GM12878 (cell line): ENCODE results near the gene SCARF2. TPM values are rescaled to one million over a fixed set of nuclear protein-coding genes. Genes with fewer than 3 reads are reported as not detected.

Experiments used
- ATAC-seq: fragments of 200-7000 bp; cut with Tn5 transposase; 3 replicates; pipeline ENCODE4 v1.9.1; 2020; ENCODE audit warnings: mild to moderate bottlenecking, moderate library complexity
- BruUV-seq: library from RNA; stranded (reverse); fragments of 400-500 nt; replicated peaks from 2 replicates; lab custom pipeline; 2021; lab: Mats Ljungman, UMichigan
- CTCF ChIA-PET: fragments of 300-600 bp; sonication (Branson Sonifier 250); formaldehyde crosslinking; extraction: SDS; loops from one replicate; lab custom pipeline; 2021; ENCODE audit warnings: inconsistent platforms; lab: Yijun Ruan, JAX
- POLR2A ChIA-PET: fragments of 350-600 bp; formaldehyde crosslinking; extraction: SDS; loops from one replicate; lab custom pipeline; 2021; ENCODE audit warnings: inconsistent platforms; lab: Charles Lee
- RAD21 ChIA-PET: fragments of 300-600 bp; sonication (Branson Sonifier 250); formaldehyde crosslinking; loops from one replicate; lab custom pipeline; 2023; ENCODE audit warnings: antibody characterized with exemption; ENCODE audit not compliant: unreplicated experiment; lab: Charles Lee
- SMC1A ChIA-PET: fragments of 300-600 bp; sonication (Branson Sonifier 250); formaldehyde crosslinking; loops from one replicate; lab custom pipeline; 2023; ENCODE audit not compliant: unreplicated experiment, uncharacterized antibody; lab: Charles Lee
- DNase-seq: peaks from one replicate; pipeline ENCODE4 v3.0.0-alpha.2; 2011; ENCODE audit warnings: low read depth, low spot score
- FAIRE-seq: peaks from 3 replicates; lab custom pipeline; 2011; peaks lifted over from hg19 to GRCh38; lab: Jason Lieb, UNC
- H2AFZ ChIP-seq: 2 replicates; pipeline ENCODE4 v1.6.0; 2011; ENCODE audit warnings: low read depth, low read length, control low read depth; ENCODE audit not compliant: control insufficient read depth
- H3K27ac ChIP-seq: 2 replicates; pipeline ENCODE4 v1.5.1; 2011; ENCODE audit warnings: control low read depth; ENCODE audit not compliant: control insufficient read depth, insufficient read depth
- H3K27me3 ChIP-seq, 2 experiments: replicated peaks in 1 of 2; 2 replicates each; pipeline versions ENCODE4 v1.6.0 to v1.6.1; 2011; ENCODE audit warnings: low read length in 1 of 2; ENCODE audit not compliant: control insufficient read depth in 2 of 2, insufficient read depth in 2 of 2
- H3K36me3 ChIP-seq, 2 experiments: 2 replicates each; pipeline ENCODE4 v1.5.1; 2011; ENCODE audit warnings: low read length in 1 of 2; ENCODE audit not compliant: control insufficient read depth in 2 of 2, insufficient read depth in 2 of 2
- H3K4me1 ChIP-seq: 2 replicates; pipeline ENCODE4 v1.6.1; 2011; ENCODE audit warnings: mild to moderate bottlenecking, low read length, moderate library complexity, mixed read lengths; ENCODE audit not compliant: control insufficient read depth, insufficient read depth
- H3K4me2 ChIP-seq: 2 replicates; pipeline ENCODE4 v1.6.0; 2011; ENCODE audit warnings: control low read depth; ENCODE audit not compliant: control insufficient read depth, insufficient read depth
- H3K4me3 ChIP-seq: fragments of 200-600 bp; sonication (generic); 2 replicates; pipeline ENCODE4 v1.5.1; 2016
- H3K79me2 ChIP-seq: 2 replicates; pipeline ENCODE4 v1.6.0; 2011; ENCODE audit warnings: low read length; ENCODE audit not compliant: control insufficient read depth, insufficient read depth
- H3K9ac ChIP-seq: 2 replicates; pipeline ENCODE4 v1.8.0; 2011; ENCODE audit warnings: low read length, control low read depth, mixed read lengths; ENCODE audit not compliant: control insufficient read depth, insufficient read depth
- H3K9me3 ChIP-seq: replicated peaks from 3 replicates; pipeline ENCODE4 v1.5.1; 2011; ENCODE audit warnings: mild to moderate bottlenecking, low read length; ENCODE audit not compliant: control insufficient read depth, insufficient read depth
- H4K20me1 ChIP-seq: 2 replicates; pipeline ENCODE4 v1.6.0; 2011; ENCODE audit not compliant: control insufficient read depth, insufficient read depth
- ATF3 ChIP-seq: IDR thresholded peaks from 2 replicates; pipeline ENCODE4 v1.6.1; 2011; ENCODE audit warnings: low read depth, mild to moderate bottlenecking, low read length, moderate library complexity, borderline replicate concordance; ENCODE audit errors: extremely low read depth
- CEBPB ChIP-seq, 2 experiments: fragments of 150-350 bp in 1 of 2; IDR thresholded peaks; 2 replicates each; pipeline ENCODE4 v1.6.1; 2012 to 2014; ENCODE audit warnings: low read depth in 2 of 2, low read length in 2 of 2, borderline replicate concordance in 1 of 2, inconsistent platforms in 1 of 2
- IKZF1 ChIP-seq: fragments of 450-650 bp; conservative IDR thresholded peaks from 2 replicates; pipeline ENCODE4 v1.6.1; 2017; ENCODE audit warnings: antibody characterized with exemption, mild to moderate bottlenecking
- WRNIP1 ChIP-seq: IDR thresholded peaks from 2 replicates; pipeline ENCODE4 v1.6.1; 2011; ENCODE audit warnings: low read depth, low read length, improper control_type of control experiment, borderline replicate concordance
- WGBS: methylation state at CpG from one replicate; pipeline ENCODE4 v1.1.6; 2016; ENCODE audit warnings: low lambda C conversion rate; ENCODE audit not compliant: insufficient replicate concordance, insufficient coverage; ENCODE audit errors: missing lambda C conversion rate; 5-methylcytosine and 5-hydroxymethylcytosine counted together
- in situ Hi-C: fragments of 300-500 bp; cut with MboI; formaldehyde crosslinking; loops from 9 replicates; pipeline ENCODE4 v1.14.3; 2018; ENCODE audit warnings: mixed read lengths
- intact Hi-C: fragments of 100-400 bp; cut with micrococcal nuclease; formaldehyde crosslinking; loops from one replicate; pipeline ENCODE4 v1.14.2; 2022; ENCODE audit not compliant: unreplicated experiment
- polyA plus RNA-seq, 11 experiments: library from polyadenylated mRNA; depleted of rRNA in 4 of 11; unstranded in 6 of 11; stranded (reverse) in 5 of 11; fragments of >200 nt; fragmentation: Nextera tagmentation in 4 of 11; fragmentation: Illumina TruSeq in 1 of 11; extraction: Ambion mirVana in 4 of 11; extraction: Trizol in 1 of 11; gene quantifications; 1 replicate in 1 of 11; 2 replicates in 10 of 11; pipeline versions ENCODE4 v1.2.1 to v1.2.3, GENCODE V29; 2011 to 2016; ENCODE audit warnings: inconsistent platforms in 2 of 11, missing spikeins in 2 of 11, low read depth in 1 of 11
- total RNA-seq, 4 experiments: library from RNA; depleted of rRNA in 3 of 4; stranded (reverse); fragments of >200 nt in 3 of 4; fragmentation: Illumina TruSeq in 1 of 4; extraction: Trizol in 1 of 4; gene quantifications; 2 replicates each; pipeline versions ENCODE4 v1.2.1 to v1.2.3, GENCODE V29; 2013 to 2021

The SCARF2 gene
- total and polyA plus RNA-seq, 10 of the 15 experiments (the other 5 are each of a cell fraction or from before 2014, with no cell fraction given) = 0.01 to 0.74 (median 0.17) TPM; not detected in 5

- no peak overlapping the region for H3K4me2 ChIP-seq
- H3K4me3 ChIP-seq = no peak overlapping the region
- H3K27me3 ChIP-seq = no peaks in the 10 kb centered on the region
- ChIA-PET RAD21 (no interaction called here), CTCF (interaction anchor here (1.3 kb wide), 1 partner anchor 41 kb away, joined by 4 read pairs; no protein-coding TSS in a partner anchor), SMC1A (no interaction called here), POLR2A (interaction anchor here (0.7 kb wide), 1 partner anchor 511 kb away, joined by 3 read pairs; no protein-coding TSS in a partner anchor)
- H3K79me2 ChIP-seq = no peaks in the 10 kb centered on the region
- no peak overlapping the region for H3K27ac ChIP-seq
- ATAC-seq (no peak), DNase-seq (no peak), FAIRE-seq (no peak)
- no TSS peak for BruUV-seq
- 98% methylated on average over 8 of the region's 8 CpGs for WGBS
- intact Hi-C loops = loop anchor here (5.0 kb wide), 1 partner anchor 301 kb away; no protein-coding TSS in a partner anchor
- in situ Hi-C loops = loop anchor here (5.0 kb wide), 1 partner anchor 36 kb away; no protein-coding TSS in a partner anchor
- H3K4me1 ChIP-seq = peaks cover 16% of the 10 kb centered on the region
- H3K36me3 ChIP-seq = peaks cover 0 to 10% of the 10 kb centered on the region in 2 experiments; a peak in 1 of 4 replicates
- H3K9ac ChIP-seq = no peak overlapping the region
- H4K20me1 ChIP-seq = no peaks in the 10 kb centered on the region
- no peaks in the 10 kb centered on the region for H3K9me3 ChIP-seq
- TF ChIP-seq CEBPB (IDR thresholded peaks at IDR 0.05; ENCODE audit: borderline replicate concordance in 1 of 2, low read depth in 2 of 2, low read length in 2 of 2) = no peak
- no peak overlapping the region for H2AFZ ChIP-seq
Observed at GRCh38 chr22:20458530-20459151, 21.0 kb upstream of the SCARF2 start.

- ATAC-seq = no peak
- H3K4me1 ChIP-seq = peaks cover 9% of the 10 kb centered on the region
- intact Hi-C loops (loop anchor here (5.0 kb wide), 1 partner anchor 300 kb away; no protein-coding TSS in a partner anchor), in situ Hi-C loops (loop anchor here (5.0 kb wide), 1 partner anchor 35 kb away; no protein-coding TSS in a partner anchor)
- BruUV-seq = no TSS peak
- no peak overlapping the region for H3K4me3 ChIP-seq
- ChIA-PET POLR2A (interaction anchor here (0.7 kb wide), 1 partner anchor 512 kb away, joined by 3 read pairs; no protein-coding TSS in a partner anchor), RAD21 (interaction anchor here (2.1 kb wide), 1 partner anchor 40 kb away, joined by 42 read pairs; no protein-coding TSS in a partner anchor), CTCF (interaction anchor here (1.7 to 2.0 kb wide), 2 partner anchors 37 to 39 kb away, joined by 9 to 58 read pairs; no protein-coding TSS in a partner anchor), SMC1A (interaction anchor here (1.6 kb wide), 1 partner anchor 61 kb away, joined by 3 read pairs; no protein-coding TSS in a partner anchor)
- WGBS = 91% methylated on average over 15 of the region's 15 CpGs
- no peaks in the 10 kb centered on the region for H4K20me1 ChIP-seq
- no peaks in the 10 kb centered on the region for H3K79me2 ChIP-seq
- H3K27ac ChIP-seq = no peak overlapping the region
- no peak for FAIRE-seq
- no peaks in the 10 kb centered on the region for H3K27me3 ChIP-seq
- DNase-seq = no peak
- H2AFZ ChIP-seq = no peak overlapping the region
- no peak overlapping the region for H3K9ac ChIP-seq
- peaks cover 0 to 10% of the 10 kb centered on the region in 2 experiments; a peak in 1 of 4 replicates for H3K36me3 ChIP-seq
- H3K4me2 ChIP-seq = no peak overlapping the region
- no peaks in the 10 kb centered on the region for H3K9me3 ChIP-seq
- TF ChIP-seq IKZF1 = no peak
- TF ChIP-seq ATF3 = no peak
- no peak for TF ChIP-seq CEBPB (IDR thresholded peaks at IDR 0.05; ENCODE audit: borderline replicate concordance in 1 of 2, low read depth in 2 of 2, low read length in 2 of 2)
- TF ChIP-seq WRNIP1 = no peak
Observed at GRCh38 chr22:20457506-20458240, 20.0 kb upstream of the SCARF2 start.
